ENCODE results near the gene SLC22A4.

The SLC22A4 gene

GRCh38 chr5:132297211-132297940, 3.2 kb downstream of the SLC22A4 start:
- in situ Hi-C loops (cut with MboI; ENCODE audit: low sequenced_read_pairs): no loop called here

GRCh38 chr5:132298298-132299212, 4.4 kb downstream of the SLC22A4 start:
- in situ Hi-C loops (cut with MboI; ENCODE audit: low sequenced_read_pairs): no loop called here

- in situ Hi-C loops (cut with MboI; ENCODE audit: low sequenced_read_pairs): no loop called here
These were observed 5.7 kb downstream of the SLC22A4 start for GRCh38 chr5:132299917-132300316.

- in situ Hi-C loops (cut with MboI; ENCODE audit: low sequenced_read_pairs): no loop called here
These were observed 6.6 kb downstream of the SLC22A4 start for GRCh38 chr5:132300577-132301343.

- in situ Hi-C loops (cut with MboI; ENCODE audit: low sequenced_read_pairs): no loop called here
These were observed 7.4 kb downstream of the SLC22A4 start for GRCh38 chr5:132301344-132302271.

GRCh38 chr5:132302413-132302812, 8.2 kb downstream of the SLC22A4 start:
- in situ Hi-C loops (cut with MboI; ENCODE audit: low sequenced_read_pairs): no loop called here

- in situ Hi-C loops (cut with MboI; ENCODE audit: low sequenced_read_pairs): no loop called here
These were observed 9.4 kb downstream of the SLC22A4 start for GRCh38 chr5:132303589-132303988.

GRCh38 chr5:132305420-132305819, 11.2 kb downstream of the SLC22A4 start:
- in situ Hi-C loops (cut with MboI; ENCODE audit: low sequenced_read_pairs): no loop called here

- in situ Hi-C loops (cut with MboI; ENCODE audit: low sequenced_read_pairs): no loop called here
These were observed 14.5 kb downstream of the SLC22A4 start for GRCh38 chr5:132308701-132309100.

- in situ Hi-C loops (cut with MboI; ENCODE audit: low sequenced_read_pairs): no loop called here
These were observed 15.5 kb downstream of the SLC22A4 start for GRCh38 chr5:132309679-132310078.

- in situ Hi-C loops (cut with MboI; ENCODE audit: low sequenced_read_pairs): no loop called here
These were observed 16.1 kb downstream of the SLC22A4 start for GRCh38 chr5:132310141-132310834.

GRCh38 chr5:132313366-132313765, 19.2 kb downstream of the SLC22A4 start:
- in situ Hi-C loops (cut with MboI; ENCODE audit: low sequenced_read_pairs): no loop called here

GRCh38 chr5:132313961-132314432, 19.8 kb downstream of the SLC22A4 start:
- in situ Hi-C loops (cut with MboI; ENCODE audit: low sequenced_read_pairs): no loop called here

GRCh38 chr5:132315529-132316067, 21.4 kb downstream of the SLC22A4 start:
- in situ Hi-C loops (cut with MboI; ENCODE audit: low sequenced_read_pairs): no loop called here

GRCh38 chr5:132319975-132320374, 25.8 kb downstream of the SLC22A4 start:
- in situ Hi-C loops (cut with MboI; ENCODE audit: low sequenced_read_pairs): no loop called here

GRCh38 chr5:132321109-132321721, 27.0 kb downstream of the SLC22A4 start:
- in situ Hi-C loops (cut with MboI; ENCODE audit: low sequenced_read_pairs): no loop called here

- in situ Hi-C loops (cut with MboI; ENCODE audit: low sequenced_read_pairs): no loop called here
These were observed 28.1 kb downstream of the SLC22A4 start for GRCh38 chr5:132322266-132322665.

GRCh38 chr5:132323202-132323601, 29.0 kb downstream of the SLC22A4 start:
- in situ Hi-C loops (cut with MboI; ENCODE audit: low sequenced_read_pairs): no loop called here

- in situ Hi-C loops (cut with MboI; ENCODE audit: low sequenced_read_pairs): no loop called here
These were observed 31.5 kb downstream of the SLC22A4 start for GRCh38 chr5:132325691-132326090.

Data from hTERT RPE-1 (cell line).